SK-N-SH treated with all-trans-retinoic acid at 6 μM for 48 hours (cell line): ENCODE data around the gene ARID1B.

Source experiments
- BACH2 ChIP-seq: fragments of 250-450 bp; sonication (Bioruptor Pico); IDR thresholded peaks from 2 replicates; pipeline ENCODE4 v1.9.0; 2021; ENCODE audit warnings: mild to moderate bottlenecking, borderline replicate concordance
- CSDC2 ChIP-seq: fragments of 250-450 bp; sonication (Bioruptor Pico); IDR thresholded peaks from 2 replicates; pipeline ENCODE4 v1.5.0; 2020; ENCODE audit warnings: mild to moderate bottlenecking, moderate library complexity
- ZFP30 ChIP-seq: fragments of 450-650 bp; formaldehyde crosslinking; IDR thresholded peaks from 2 replicates; pipeline ENCODE4 v1.5.0; 2022; ENCODE audit warnings: mild to moderate bottlenecking, moderate library complexity

- TF ChIP-seq BACH2 (no peak), CSDC2 (CRISPR knock-in tag) (no peak), ZFP30 (CRISPR knock-in tag) (no peak)
These were observed 312.1 kb downstream of the ARID1B start for GRCh38 chr6:157089258-157089657.
